SH-SY5Y (cell line): Measurements from ENCODE around the gene PROM1.

Source experiments
- GATA2 ChIP-seq: IDR thresholded peaks from 2 replicates; pipeline ENCODE4 v1.6.1; 2011; ENCODE audit warnings: mild to moderate bottlenecking, low read depth, low read length
- GATA3 ChIP-seq: IDR thresholded peaks from 2 replicates; pipeline ENCODE4 v1.6.1; 2011; ENCODE audit warnings: low read depth, mild to moderate bottlenecking, low read length, moderate library complexity

- no peak for TF ChIP-seq GATA2
- TF ChIP-seq GATA3 = no peak
Measured at GRCh38 chr4:15935504-15936402, 148.1 kb downstream of the PROM1 start.
